ENCODE results near the gene CAPN10.

The CAPN10 gene

DNA sequence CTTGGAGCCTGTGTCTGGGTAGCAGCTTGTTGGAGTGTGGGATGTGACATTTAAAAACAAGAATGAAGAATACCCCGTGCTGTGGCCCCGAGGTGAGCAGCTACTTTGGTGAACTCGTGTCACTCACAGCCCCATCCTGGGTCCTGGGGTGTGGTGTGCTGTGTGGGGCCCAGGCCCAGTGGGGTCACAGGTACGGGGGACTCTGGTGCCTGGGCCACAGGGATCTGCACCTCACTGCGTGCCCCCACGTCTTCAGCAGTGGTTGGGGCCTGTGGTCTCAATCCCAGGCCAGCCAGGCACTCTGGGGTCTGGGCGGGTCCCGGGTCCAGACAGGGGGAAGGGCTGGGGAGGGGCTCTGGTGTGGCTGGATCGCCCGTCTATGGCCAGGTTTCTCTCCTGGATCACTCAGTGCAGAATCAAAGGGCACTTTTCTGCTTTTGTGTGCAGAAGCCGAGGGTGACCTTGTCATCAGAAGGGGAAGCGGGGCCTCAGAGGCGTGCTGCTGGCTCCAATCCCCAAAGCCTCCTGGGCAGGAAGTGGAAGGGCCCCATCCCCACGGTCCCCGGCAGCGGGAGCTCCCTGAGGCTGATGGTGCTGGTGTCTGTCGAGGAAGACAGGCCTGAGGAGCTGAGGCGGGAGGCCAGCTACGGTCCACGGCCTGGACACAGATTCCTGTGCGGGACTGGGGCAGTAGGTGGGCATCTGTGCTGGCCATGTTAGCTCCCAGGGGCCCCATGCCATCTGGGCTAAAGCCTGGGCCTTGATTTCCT, 40.2 kb downstream of the CAPN10 start:
- no peak for DNase-seq

DNA sequence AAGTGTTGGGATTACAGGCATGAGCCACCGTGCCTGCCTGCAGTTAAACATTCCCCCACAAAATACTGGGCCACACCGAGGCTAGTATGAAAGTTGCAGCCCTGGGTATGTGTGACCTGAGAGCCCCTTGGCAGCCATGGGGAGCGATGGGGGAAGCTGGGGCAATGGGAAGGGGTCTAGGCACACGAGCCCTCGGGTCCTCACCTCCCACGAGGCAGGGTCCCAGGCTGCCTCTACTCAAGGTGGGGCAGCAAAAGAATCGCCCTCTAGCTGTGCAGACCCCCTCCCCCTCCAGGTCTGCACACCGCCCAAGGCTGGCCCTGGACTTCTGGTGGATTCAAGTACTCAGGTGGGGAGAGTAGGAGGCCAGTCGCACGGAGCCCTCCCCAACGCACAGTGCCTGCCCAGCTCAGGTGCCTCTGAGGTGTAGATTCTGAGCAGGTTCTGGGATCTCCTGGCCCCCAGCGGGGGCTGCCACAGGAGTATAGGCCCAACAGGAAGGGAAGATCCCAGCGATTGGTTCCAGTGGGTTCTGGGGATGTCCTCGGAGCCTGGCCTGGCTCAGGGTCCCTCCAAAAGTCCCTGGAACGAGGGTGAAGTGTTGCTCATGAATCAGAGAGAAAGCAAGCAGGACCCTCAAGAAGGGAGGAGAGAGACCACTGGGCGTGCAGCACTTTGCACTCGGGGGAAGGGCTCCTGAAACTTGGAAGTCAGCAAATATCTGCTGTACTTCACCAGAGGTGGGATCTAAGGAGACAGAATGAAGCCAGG, 41.4 kb downstream of the CAPN10 start:
- no peak for DNase-seq

DNA sequence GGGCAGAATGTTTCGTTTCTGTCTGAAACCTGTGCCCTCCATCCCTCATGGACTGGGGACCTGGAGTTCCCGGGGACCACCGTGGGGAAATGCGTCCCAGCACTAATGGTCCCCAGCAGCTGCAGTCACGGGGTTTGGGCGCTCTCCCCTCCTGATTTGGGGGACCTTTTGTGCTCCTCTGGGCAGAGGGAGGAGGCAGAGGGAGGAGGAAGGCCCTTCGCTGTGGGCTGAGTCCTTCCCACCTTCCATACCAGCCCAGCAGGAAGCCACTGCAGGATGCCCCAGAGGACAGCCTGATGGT, 41.9 kb downstream of the CAPN10 start:
- no peak for DNase-seq

DNA sequence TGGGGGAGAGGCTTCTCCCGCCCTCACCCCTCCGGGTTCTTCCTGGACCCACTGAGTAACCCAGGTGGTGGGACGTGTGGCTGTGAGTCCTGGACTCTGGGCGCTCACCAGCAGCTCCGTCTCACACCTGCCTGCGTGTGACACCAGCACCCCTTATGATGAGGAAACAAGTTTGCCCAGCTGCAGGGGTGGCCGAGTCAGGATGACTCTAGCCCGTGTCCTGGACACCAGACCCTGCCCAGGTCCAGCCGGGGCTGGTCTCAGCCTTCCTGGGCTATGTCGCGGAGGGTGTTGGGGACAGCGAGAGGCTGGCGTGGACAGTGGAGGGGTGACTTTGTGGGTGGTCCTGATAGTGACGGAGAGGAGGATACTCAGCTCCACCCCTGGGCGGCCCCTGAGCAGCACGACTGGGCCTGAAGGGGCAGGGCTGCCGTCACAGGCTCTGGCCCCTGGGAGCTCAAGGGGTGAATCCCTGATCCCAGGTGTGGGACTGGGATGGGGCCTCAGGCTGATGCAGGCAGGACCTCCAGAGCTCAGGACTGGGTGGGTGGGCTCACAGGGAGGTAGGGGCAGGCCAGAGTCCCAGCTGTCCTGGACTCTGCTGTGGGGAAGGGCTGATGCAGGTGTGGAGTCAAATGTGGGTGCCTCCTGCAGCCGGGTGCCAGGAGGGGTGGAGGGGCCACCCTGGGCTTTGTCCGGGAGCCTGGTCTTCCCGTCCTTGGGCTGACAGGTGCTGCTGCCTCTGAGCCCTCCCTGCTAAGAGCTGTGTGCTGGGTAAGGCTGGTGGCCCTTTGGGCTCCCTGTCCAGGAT, 42.5 kb downstream of the CAPN10 start:
- no peak for DNase-seq

DNA sequence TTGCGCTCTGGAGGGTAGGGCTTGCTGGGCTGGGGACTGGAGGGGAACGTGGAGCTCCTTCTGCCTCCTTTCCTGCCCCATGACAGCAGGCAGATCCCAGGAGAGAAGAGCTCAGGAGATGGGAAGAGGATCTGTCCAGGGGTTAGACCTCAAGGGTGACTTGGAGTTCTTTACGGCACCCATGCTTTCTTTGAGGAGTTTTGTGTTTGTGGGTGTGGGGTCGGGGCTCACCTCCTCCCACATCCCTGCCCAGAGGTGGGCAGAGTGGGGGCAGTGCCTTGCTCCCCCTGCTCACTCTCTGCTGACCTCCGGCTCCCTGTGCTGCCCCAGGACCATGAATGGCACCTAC, 43.1 kb downstream of the CAPN10 start:
- DNase-seq, result no peak

DNA sequence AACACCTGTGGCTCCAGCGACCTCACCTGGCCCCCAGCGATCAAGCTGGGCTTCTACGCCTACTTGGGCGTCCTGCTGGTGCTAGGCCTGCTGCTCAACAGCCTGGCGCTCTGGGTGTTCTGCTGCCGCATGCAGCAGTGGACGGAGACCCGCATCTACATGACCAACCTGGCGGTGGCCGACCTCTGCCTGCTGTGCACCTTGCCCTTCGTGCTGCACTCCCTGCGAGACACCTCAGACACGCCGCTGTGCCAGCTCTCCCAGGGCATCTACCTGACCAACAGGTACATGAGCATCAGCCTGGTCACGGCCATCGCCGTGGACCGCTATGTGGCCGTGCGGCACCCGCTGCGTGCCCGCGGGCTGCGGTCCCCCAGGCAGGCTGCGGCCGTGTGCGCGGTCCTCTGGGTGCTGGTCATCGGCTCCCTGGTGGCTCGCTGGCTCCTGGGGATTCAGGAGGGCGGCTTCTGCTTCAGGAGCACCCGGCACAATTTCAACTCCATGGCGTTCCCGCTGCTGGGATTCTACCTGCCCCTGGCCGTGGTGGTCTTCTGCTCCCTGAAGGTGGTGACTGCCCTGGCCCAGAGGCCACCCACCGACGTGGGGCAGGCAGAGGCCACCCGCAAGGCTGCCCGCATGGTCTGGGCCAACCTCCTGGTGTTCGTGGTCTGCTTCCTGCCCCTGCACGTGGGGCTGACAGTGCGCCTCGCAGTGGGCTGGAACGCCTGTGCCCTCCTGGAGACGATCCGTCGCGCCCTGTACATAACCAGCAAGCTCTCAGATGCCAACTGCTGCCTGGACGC, 43.6 kb downstream of the CAPN10 start:
- DNase-seq, result no peak

DNA sequence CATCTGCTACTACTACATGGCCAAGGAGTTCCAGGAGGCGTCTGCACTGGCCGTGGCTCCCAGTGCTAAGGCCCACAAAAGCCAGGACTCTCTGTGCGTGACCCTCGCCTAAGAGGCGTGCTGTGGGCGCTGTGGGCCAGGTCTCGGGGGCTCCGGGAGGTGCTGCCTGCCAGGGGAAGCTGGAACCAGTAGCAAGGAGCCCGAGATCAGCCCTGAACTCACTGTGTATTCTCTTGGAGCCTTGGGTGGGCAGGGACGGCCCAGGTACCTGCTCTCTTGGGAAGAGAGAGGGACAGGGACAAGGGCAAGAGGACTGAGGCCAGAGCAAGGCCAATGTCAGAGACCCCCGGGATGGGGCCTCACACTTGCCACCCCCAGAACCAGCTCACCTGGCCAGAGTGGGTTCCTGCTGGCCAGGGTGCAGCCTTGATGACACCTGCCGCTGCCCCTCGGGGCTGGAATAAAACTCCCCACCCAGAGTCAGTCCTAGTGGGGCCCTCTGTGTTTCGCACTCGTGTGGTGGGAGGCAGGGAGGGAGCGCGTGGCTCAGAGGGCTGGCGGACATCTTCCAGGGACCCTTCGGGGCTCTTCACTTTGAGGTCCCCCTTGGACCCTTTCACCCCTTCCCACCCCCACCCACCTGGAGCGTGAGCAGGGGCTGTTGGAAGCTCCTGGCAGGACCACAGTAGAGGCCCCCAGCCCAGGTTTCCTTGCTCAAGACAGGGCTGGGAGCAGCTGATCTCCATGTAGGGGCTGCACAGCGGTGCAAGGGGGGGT, 44.4 kb downstream of the CAPN10 start:
- no peak for DNase-seq

DNA sequence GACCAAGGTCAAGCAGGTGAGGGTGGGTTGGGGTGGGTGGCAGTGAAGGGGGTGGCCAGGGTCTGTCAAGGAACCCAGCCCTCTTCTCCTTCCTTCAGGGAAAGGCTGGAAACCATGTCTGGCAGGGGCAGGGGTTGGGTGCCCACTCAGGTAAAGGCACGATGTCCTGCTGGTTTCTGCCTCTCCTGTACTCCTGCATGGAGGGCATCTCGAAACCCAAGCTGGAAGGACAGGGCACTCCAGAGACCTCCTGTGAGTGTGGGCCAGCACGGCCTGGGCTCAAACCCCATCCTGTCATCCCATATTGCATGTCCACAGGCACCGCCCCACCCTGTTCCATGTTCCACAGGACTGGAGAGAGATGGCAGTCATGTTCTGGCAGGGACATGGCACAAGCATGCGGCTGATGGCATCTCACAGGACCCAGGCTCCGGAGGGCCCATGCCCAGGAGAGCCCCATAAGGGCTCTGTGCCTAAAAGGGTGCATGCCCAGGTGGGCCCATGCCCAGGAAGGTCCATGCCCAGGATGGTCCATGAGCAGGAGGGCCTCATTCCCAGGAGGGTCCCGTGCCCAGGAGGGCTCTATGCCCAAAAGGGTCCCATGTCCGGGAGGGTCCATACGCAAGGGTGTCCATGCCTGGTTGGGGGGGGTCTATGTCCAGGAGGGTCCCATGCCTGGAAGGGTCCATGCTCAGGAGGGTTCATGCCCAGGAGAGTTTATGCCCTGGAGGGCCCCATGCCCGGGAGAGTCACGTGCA, 45.2 kb downstream of the CAPN10 start:
- no peak for DNase-seq

DNA sequence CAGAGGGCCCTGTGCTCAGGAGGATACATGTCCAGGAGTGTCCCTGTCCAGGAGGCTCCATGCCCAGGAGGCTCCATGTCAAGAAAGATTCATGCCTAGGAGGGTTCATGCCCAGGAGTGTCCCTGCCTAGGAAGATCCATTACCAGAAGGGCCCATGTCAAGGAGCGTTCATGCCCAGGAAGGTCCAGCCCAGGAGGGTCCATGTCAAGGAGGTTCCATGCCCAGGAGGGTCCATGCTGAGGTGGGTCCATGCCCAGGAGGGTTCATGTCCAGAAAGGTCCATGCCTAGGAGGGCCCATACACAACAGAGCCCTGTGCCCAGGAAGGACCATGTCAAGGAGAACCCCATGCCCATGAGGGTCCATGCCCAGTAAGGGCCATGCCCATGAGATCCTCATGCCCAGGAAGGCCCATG, 45.8 kb downstream of the CAPN10 start:
- DNase-seq, result no peak

DNA sequence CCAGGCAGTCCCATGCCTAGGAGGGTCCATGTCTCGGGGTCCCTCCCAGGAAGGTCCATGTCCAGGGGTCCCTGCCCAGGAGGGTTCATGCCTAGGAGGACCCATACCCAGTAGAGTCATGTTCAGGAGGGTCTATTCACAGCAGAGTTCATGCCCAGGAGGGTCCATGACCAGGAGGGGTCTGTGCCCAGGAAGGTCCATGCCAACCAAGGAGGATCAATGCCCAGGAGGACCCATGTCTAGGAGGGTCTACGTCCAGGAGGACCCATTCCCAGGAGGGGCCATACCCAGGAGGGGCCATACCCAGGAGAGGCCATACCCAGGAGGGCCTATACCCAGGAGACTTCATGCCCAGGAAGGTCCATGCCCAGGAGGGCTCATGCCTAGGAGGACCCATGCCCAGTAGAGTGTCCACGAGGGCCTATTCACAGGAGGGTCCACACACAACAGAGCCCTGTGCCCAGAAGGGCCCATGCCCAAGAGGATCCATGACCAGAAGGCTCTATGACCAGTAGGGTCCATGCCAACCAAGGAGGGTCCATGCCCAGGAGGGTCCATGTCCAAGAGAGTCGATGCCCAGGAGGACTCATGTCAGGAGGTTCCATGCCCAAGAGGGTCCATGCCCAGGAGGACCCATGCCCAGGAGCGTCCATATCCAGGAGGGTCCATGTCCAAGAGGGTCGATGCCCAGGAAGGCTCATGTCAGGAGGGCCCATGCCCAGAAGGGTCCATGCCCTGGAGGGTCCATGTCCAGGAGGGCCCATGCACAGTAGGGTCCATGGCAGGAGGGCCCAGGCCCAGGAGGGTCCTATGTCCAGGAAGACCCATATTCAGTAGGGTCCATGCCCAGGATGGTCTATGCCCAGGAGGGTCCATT, 48.8 kb downstream of the CAPN10 start:
- DNase-seq, result no peak

DNA sequence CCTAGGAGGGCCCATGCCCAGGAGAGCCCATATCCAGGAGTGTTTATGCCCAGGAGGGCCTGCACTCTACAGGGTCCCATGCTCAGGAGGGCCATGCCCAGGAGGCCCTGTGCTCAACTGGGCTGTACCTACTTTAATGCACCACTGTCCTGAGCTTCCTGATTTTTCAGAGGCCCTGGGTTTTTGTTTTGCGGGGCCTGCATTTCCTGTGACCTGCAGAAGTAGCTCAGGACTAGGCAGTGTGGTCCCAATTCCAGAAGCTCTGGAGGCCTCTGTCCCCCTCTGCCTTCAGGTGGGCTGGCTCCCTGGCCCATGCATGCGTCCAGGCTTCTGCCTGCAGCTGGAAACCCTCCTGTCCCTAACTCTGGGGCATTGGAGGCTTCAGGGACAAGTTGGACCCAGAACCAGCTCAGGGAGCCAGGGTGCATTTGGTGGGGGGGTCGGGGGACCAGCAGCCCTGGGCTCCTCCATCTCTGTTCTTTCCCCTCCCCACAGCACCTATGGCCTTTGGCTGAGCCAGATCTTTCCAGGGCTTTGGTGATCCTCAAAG, 49.5 kb downstream of the CAPN10 start:
- DNase-seq, result no peak

DNA sequence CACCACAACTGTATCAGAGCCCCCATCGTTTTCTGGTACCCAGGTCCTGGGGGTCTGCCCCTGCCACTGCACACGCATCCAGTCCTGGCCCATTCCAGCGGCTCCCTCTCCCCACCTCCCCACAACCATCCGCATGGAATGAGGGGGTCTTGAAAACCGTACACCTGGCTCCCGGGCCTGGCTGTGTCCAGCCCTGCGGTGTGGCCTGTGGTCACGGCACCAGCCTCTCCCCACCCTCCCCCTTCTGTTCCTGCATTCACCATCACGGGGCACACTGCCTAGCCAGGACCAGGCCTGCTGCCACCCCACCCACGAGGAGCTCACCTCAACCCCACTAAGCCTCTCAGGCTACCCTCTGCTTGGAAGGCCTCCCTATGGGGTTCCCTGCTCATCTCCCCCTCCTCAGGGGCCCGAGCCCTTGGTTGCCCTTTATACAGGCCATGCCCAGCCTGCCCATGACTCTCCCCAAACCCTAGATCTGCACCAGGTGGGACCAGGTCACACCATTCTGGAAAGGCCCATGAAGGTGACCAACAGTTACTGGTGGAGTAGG, 50.1 kb downstream of the CAPN10 start:
- no peak for DNase-seq

DNA sequence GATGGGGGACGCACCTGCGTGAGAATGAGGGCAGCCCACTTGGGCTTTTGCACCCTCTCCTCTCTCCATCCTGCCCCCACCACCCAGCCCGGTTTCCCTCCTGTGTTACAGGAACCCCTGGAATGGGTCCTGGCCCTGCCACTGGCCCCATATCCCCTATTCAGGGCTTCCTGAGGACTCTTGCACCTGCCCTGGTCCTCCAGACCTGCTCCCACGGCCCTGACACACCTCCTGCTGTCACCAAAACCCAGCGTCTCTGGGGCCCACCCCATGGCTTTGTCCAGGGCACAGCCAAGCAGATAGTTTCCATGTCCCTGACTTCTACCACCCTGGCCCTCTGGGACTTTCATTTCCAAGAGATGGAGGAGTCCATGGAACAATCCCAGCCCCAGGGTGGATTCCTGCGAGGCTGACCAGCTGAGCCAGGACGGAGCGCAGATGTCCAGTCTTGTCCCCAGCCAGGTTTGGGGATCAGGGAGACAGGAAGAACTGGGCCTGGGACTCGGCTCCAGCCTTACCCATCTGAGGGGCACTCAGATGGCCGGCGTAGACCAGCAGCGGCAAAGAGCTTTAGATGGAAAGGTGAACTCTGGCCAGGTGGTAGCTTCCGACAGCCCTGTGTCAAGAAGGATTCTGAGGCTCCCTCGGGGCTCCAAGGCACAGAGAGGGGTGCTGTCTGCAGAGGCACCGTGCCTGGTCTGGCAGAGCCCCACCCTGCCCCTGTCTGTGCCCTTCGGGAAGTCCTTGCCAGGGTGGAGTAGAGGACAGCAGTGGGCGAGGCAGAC, 50.8 kb downstream of the CAPN10 start:
- DNase-seq, result no peak

DNA sequence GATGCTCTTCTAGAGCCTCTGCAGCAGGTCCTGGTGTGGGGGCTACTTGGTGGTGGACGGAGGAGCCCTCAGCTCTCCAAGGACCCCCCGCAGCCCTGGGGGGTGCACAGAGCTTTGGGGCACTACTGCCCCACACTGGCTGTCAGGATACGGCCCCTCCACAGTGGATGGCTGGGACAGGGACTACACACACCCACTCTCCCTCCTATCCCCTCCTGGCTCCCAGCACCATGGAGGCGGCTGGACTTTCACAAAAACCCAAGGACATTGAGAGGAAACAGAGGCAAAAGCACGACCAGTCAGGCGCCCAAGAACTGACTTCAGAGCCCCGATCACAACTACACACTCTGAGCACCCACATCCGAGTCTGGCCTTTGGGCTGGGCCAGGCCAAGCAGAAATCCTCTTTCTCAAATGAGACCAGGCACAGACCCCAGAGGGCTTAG, 51.4 kb downstream of the CAPN10 start:
- no peak for DNase-seq

DNA sequence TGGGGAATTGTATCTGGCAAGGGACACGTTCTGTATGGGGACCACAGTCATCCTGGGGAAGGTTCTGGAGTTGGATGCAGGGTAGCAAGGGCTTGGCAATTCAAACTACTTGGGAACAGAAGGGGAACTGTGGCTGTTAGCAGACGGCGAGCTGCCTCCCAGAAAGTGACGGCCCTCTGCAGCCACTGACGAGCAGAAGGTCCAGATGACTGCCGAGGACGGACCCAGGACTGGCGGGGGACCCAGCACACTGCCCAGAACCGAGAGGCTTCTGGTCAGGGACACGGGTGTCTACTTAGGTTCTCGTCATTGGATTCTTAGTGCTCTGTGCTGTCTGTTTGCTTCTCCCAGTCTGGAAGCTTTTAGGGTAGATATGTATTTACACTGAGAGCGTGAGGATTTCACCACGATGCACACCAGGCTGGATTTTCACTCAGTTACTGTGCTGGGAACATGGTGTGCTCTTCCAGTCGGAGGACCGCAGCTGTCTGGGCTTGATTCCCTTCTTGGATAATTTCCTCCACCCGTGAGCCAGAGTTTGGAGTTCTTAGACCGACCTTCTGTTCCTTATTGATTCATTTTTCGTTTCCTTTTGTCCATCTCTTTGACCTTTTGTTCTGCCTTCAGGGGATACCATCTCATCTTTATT, 52.1 kb downstream of the CAPN10 start:
- DNase-seq, result no peak

DNA sequence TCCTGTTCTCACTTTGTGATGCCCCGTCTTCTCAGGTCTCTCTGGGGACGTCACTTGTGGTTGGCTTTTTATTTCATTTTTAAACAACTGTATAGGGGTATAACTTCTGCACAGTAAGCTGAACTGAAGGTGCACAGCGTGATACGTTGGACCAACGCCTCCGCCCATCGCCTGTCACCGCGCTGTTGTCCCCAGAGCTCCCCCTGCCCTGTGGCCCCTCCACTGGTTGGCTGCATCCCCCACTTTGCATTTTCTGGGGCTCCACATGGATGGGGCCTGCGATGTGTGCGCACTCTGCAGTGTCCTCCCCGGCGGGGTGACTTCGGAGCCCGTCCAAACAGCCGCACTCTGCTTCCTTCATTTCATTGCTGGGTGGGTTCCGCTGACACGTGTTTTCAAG, 53.0 kb downstream of the CAPN10 start:
- DNase-seq, result no peak

DNA sequence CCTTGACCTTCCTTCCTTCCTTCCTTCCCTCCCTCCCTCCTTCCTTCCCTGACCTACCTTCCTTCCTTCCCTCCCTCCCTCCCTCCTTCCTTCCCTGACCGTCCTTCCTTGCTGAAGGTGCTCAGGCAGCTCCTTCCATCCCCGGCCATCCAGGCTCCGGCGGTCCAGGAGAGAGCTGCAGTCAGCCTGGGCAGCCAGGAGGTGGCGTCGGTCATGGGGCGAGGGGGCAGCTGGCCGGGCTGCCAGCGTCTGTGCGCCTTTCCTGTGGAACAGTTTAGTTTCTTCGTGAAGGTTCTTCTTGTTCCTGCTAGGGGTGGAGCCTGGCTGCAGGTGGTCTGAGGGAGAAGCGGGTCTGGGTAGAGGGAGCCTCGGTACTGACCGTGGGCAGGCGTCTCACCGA, 54.4 kb downstream of the CAPN10 start:
- DNase-seq, result peak; percentile 27

DNA sequence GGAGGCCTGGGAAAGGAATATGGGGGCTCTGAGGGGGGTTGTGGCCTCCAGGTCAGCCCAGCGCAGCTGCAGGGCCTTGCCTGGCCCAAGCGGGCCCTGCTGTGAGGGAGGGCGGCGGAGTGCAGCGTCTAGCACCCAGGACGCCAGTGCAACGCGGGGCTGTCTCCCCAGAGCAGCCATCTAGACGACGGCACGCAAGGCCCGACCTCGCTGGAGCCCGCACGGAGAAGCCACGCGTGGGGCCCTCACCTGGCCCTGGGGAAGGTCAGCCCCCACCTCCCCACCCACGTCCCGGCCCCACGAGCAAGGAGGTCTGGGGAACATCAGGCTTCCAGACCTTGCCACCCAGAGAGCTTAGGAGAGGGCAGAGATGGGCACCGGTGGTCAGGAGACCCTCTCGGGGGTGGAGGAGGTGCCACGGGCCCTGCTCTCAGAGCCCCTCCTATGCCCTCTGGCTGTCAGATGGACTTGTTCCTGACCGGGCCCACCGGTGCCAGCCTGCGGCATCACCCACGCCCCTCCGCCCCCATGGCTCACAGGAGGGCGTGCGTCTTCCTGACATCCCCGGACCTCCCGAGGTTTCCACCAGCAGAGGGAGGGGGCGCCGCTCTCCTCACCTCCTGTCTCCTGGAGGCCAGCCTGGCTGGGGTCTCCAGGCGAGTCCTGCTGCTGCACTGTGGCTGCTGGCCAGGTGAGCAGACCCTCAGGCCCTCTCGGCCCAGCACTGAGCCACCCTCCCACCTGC, 55.7 kb downstream of the CAPN10 start:
- no peak for DNase-seq

All from NCI-H1694 (cell line).